Mesodermal cell (in vitro differentiated cells): ENCODE results near the gene TANC1.
A peak's percentile ranks its signal among the peaks of the same experiment; 100 is the strongest.

Experiments used
- H3K27ac ChIP-seq: 2 replicates; pipeline ENCODE4 v1.7.0; 2013; ENCODE audit warnings: mild to moderate bottlenecking, low read depth, low read length, moderate library complexity; ENCODE audit not compliant: severe bottlenecking
- H3K36me3 ChIP-seq: 2 replicates; pipeline ENCODE4 v1.7.1; 2013; ENCODE audit warnings: mild to moderate bottlenecking, low read length, moderate library complexity; ENCODE audit not compliant: control insufficient read depth, insufficient read depth
- H3K4me1 ChIP-seq: one replicate; pipeline ENCODE4 v1.7.1; 2013; ENCODE audit warnings: mild to moderate bottlenecking, low read length; ENCODE audit not compliant: insufficient read depth, control insufficient read depth, poor library complexity, severe bottlenecking
- H3K4me3 ChIP-seq: 2 replicates; pipeline ENCODE4 v1.7.0; 2013; ENCODE audit warnings: low read length, control low read depth, mild to moderate bottlenecking; ENCODE audit not compliant: insufficient read depth, poor library complexity, severe bottlenecking; ENCODE audit errors: extremely low read depth
- H3K9me3 ChIP-seq: 2 replicates; pipeline ENCODE4 v1.7.1; 2013; ENCODE audit warnings: mild to moderate bottlenecking, low read length, moderate library complexity; ENCODE audit not compliant: control insufficient read depth
- WGBS, 2 experiments: methylation state at CpG; one replicate each; pipeline ENCODE4 v1.1.5; 2013; ENCODE audit warnings: missing lambda C conversion rate in 2 of 2; ENCODE audit not compliant: insufficient coverage in 2 of 2; 5-methylcytosine and 5-hydroxymethylcytosine counted together

The TANC1 gene

GRCh38 chr2:159096901-159097300, 128.5 kb downstream of the TANC1 start:
- Histone ChIP-seq H3K4me3 (no peak overlapping the region), H3K4me1 (peaks cover 35% of the 10 kb centered on the region), H3K9me3 (peaks cover 9% of the 10 kb centered on the region), H3K36me3 (peaks cover 25% of the 10 kb centered on the region), H3K27ac (peak overlapping the region; percentile 3)
- 83 to 100% methylated on average over 1 of the region's 1 CpG for WGBS, 2 experiments

GRCh38 chr2:159098361-159098760, 129.9 kb downstream of the TANC1 start:
- H3K4me1 ChIP-seq = peaks cover 21% of the 10 kb centered on the region
- H3K4me3 ChIP-seq = no peak overlapping the region
- peaks cover 9% of the 10 kb centered on the region for H3K9me3 ChIP-seq
- H3K27ac ChIP-seq = peak overlapping the region; percentile 82
- 83 to 100% methylated on average over 1 to 2 of the region's 3 CpGs for WGBS, 2 experiments
- H3K36me3 ChIP-seq = peaks cover 26% of the 10 kb centered on the region

GRCh38 chr2:159098921-159099411, 130.5 kb downstream of the TANC1 start:
- Histone ChIP-seq H3K4me3 (no peak overlapping the region), H3K4me1 (peaks cover 20% of the 10 kb centered on the region), H3K9me3 (peaks cover 9% of the 10 kb centered on the region), H3K27ac (peak overlapping the region; percentile 82), H3K36me3 (peaks cover 31% of the 10 kb centered on the region)
- WGBS, 2 experiments = 92 to 100% methylated on average over 2 of the region's 3 CpGs

GRCh38 chr2:159101755-159102489, 133.5 kb downstream of the TANC1 start:
- WGBS, 2 experiments = 94 to 97% methylated on average over 7 of the region's 8 CpGs
- no peak overlapping the region for H3K27ac ChIP-seq
- H3K36me3 ChIP-seq = peaks cover 24% of the 10 kb centered on the region
- no peaks in the 10 kb centered on the region for H3K9me3 ChIP-seq
- peaks cover 20% of the 10 kb centered on the region for H3K4me1 ChIP-seq
- H3K4me3 ChIP-seq = no peak overlapping the region

- Histone ChIP-seq H3K9me3 (no peaks in the 10 kb centered on the region), H3K4me3 (no peak overlapping the region), H3K36me3 (peaks cover 20% of the 10 kb centered on the region), H3K4me1 (peaks cover 17% of the 10 kb centered on the region), H3K27ac (no peak overlapping the region)
- 100% methylated on average over 2 to 3 of the region's 5 CpGs for WGBS, 2 experiments
These were observed 135.0 kb downstream of the TANC1 start for GRCh38 chr2:159103411-159103810.

GRCh38 chr2:159106109-159106508, 137.7 kb downstream of the TANC1 start:
- WGBS, 2 experiments = 93 to 100% methylated on average over 1 to 4 of the region's 5 CpGs
- no peak overlapping the region for H3K4me3 ChIP-seq
- H3K4me1 ChIP-seq = no peaks in the 10 kb centered on the region
- no peaks in the 10 kb centered on the region for H3K9me3 ChIP-seq
- H3K36me3 ChIP-seq = peaks cover 27% of the 10 kb centered on the region
- H3K27ac ChIP-seq = no peak overlapping the region

GRCh38 chr2:159108181-159108893, 139.9 kb downstream of the TANC1 start:
- no peak overlapping the region for H3K27ac ChIP-seq
- no peak overlapping the region for H3K4me3 ChIP-seq
- WGBS, 2 experiments = 92 to 94% methylated on average over 8 to 10 of the region's 12 CpGs
- H3K9me3 ChIP-seq = no peaks in the 10 kb centered on the region
- H3K4me1 ChIP-seq = no peaks in the 10 kb centered on the region
- peaks cover 33% of the 10 kb centered on the region for H3K36me3 ChIP-seq

- no peaks in the 10 kb centered on the region for H3K4me1 ChIP-seq
- no peaks in the 10 kb centered on the region for H3K9me3 ChIP-seq
- H3K36me3 ChIP-seq = peaks cover 27% of the 10 kb centered on the region
- no peak overlapping the region for H3K4me3 ChIP-seq
- WGBS, 2 experiments = 88 to 90% methylated on average over 2 to 3 of the region's 3 CpGs
- H3K27ac ChIP-seq = no peak overlapping the region
These were observed 141.1 kb downstream of the TANC1 start for GRCh38 chr2:159109517-159109916.

- Histone ChIP-seq H3K4me1 (no peaks in the 10 kb centered on the region), H3K9me3 (no peaks in the 10 kb centered on the region), H3K4me3 (no peak overlapping the region), H3K27ac (no peak overlapping the region), H3K36me3 (peaks cover 34% of the 10 kb centered on the region)
- 80 to 100% methylated on average over 1 of the region's 2 CpGs for WGBS, 2 experiments
These were observed 142.3 kb downstream of the TANC1 start for GRCh38 chr2:159110784-159111183.

GRCh38 chr2:159111346-159111927, 143.0 kb downstream of the TANC1 start:
- Histone ChIP-seq H3K4me1 (no peaks in the 10 kb centered on the region), H3K27ac (no peak overlapping the region), H3K9me3 (peaks cover under 1% of the 10 kb centered on the region), H3K36me3 (peaks cover 41% of the 10 kb centered on the region), H3K4me3 (no peak overlapping the region)
- 90 to 94% methylated on average over 7 to 8 of the region's 8 CpGs for WGBS, 2 experiments
